ENCODE data around the gene TUBA4B.
"Not testable (repeated sequence)": the region's sequence is repeated elsewhere in the genome, so short reads cannot be mapped to it uniquely, and the experiment has no call there.

The TUBA4B gene

DNA sequence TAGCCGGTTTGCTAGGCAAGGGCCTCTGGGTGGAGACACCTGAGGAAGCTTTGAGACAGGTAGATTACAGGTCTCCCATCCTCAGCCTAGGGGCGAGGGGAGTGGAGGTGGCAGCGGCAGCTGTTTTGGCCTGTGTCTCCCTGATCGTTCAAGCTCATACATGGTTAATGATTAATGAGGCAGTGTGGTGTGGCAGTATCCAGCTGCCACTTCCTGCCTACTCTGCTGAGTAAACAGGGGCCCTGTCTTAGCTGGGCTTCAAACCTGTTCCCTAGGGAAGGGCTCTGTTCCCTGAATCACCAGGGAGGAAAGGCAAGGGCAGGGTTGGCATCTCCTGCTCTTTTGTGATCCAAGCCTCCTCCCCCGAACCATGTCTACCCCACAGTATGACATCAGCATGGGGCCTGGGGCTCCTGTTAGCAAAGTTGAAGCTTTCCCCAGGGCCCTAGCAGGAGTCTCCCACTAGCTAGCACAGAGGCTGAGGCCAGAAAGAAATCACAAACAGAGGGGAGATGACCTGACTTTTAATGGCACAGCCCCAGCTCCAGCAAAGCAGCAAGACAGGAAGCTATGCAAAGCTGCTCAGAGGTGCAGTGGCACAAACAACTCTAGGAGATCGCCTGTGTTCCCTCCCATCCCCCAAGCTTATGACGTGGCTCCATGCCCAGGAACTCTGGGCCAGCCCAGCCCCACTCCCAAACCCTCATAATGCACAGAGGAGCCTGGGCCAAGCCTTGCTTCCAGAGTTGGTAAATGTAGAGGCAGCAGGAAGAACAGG is 3.7 kb upstream of the TUBA4B start:
- DNase-seq = no peak

DNA sequence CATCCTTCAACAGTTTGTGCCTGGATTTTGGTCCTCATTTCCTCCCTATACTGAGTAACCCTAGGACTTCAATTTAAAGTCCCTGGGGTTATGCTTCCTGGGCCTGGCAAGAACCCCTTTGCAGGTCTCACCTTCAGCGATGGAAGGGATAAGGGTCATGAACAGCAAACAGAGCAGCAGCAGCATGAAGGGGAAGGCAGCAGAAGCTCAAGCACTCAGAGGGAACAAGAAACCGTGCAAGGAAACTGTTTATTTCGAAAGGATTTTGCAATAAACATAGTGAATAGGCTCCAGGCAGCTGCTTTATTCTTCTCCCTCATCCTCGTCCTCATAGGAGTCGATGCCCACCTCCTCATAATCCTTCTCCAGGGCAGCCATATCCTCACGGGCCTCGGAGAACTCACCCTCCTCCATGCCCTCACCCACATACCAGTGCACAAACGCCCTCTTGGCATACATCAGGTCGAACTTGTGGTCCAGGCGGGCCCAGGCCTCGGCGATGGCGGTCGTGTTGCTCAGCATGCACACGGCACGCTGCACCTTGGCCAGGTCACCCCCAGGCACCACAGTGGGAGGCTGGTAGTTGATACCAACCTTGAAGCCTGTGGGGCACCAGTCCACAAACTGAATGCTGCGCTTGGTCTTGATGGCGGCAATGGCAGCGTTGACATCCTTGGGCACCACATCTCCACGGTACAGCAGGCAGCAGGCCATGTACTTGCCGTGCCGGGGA is 2.8 kb upstream of the TUBA4B start:
- no peak for DNase-seq

GRCh38 chr2:219251656-219252055 is 1.4 kb upstream of the TUBA4B start:
- no peak for DNase-seq

DNA sequence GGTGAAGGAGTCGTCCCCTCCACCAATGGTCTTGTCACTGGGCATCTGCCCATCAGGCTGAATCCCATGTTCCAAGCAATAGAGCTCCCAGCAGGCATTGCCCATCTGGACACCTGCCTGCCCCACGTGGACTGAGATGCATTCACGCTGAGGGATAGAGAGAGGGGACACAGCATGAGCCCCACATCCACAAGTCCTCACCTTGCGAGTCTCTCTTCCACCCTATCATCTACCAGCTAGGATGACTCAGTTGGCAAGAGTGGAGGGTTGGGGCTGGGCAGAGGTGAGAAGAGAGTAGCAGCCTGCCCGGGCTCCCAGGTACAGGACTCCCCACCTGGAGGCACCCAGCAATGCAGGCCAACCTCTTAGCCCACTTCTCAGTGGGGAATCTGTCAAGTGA is 959 bp upstream of the TUBA4B start:
- no peak for DNase-seq

DNA sequence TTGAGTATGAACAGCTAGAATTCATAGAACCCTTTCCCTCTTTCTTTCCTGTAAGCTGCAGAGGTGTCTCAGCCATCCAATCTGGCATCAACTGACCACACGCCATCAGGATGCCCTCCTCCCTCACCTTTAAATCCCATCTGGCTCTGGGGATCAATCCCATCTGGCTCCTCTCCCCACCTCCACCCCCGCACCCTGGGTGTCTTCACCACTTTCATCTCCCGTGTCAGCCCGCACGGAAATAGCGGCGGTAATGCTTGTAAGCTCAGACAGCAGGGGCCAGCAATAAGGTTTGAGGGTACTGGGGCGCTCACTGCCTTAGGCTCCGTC is 508 bp upstream of the TUBA4B start:
- DNase-seq = no peak

GRCh38 chr2:219253753-219254589 is 928 bp downstream of the TUBA4B start, which contains the start of gene TUBA4A:
TUBA4A (minus strand) TSS chr2:219253918; CDS start chr2:219253858, 60 bp downstream.
- peak; percentile 45 for DNase-seq

- DNase-seq = no peak
These were observed 1.7 kb downstream of the TUBA4B start for GRCh38 chr2:219254590-219255201.

- DNase-seq = not testable (repeated sequence)
These were observed 5.9 kb downstream of the TUBA4B start for GRCh38 chr2:219258942-219259341.

- DNase-seq = no peak
These were observed 8.2 kb downstream of the TUBA4B start for GRCh38 chr2:219261024-219261855.

- no peak for DNase-seq
These were observed 13.2 kb downstream of the TUBA4B start for GRCh38 chr2:219266232-219266631.

DNA sequence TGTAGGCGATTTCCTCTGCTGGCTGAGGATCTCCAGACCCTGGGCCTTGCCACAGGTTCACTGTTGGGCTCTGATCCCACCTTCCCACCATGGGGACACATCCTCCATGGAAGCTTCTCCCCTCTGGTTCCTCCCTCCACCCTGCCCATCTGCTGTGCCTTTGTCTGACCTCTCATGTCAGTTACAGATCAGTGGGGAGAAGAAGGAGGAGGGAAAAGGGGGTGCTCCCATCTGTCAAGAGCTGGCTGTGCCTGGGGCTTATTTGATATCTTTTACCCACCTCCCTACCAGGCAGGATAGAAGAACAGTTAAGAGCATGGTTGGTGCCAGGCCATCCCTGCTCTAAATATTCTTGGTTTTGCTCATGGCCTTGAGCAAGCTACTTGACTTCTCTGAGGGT is 13.8 kb downstream of the TUBA4B start:
- DNase-seq = no peak

GRCh38 chr2:219268294-219268693 is 15.3 kb downstream of the TUBA4B start:
- no peak for DNase-seq

DNA sequence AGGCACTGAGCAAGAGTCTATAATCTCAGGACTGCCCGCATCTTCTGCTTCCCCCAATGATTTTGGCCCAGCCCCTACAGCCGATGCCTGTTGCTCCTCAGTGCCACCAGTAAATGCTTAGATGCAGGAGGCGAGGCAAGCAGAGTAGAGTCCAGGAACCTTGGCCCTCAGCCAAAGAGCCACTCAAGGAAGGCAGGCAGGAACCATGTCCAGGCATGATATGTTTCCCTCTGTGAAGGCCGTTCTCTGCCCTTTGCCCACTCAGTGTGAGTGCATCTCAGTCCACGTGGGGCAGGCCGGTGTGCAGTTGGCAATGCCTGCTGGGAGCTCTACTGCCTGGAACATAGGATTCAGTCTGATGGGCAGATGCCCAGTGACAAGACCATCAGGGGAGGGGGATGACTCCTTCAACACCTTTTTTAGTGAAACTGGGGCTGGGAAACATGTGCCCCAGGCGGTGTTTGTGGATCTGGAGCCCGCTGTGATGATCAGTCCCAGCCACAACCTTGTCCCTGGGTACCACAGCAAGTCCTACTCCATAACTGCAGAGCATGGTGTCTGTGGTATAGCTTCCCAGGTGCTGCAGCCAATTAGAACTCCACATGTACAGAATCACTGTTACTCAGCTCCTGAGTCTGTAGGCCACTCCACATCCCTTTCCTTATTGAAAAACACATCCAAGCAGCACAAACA is 16.5 kb downstream of the TUBA4B start:
- no peak for DNase-seq

DNA sequence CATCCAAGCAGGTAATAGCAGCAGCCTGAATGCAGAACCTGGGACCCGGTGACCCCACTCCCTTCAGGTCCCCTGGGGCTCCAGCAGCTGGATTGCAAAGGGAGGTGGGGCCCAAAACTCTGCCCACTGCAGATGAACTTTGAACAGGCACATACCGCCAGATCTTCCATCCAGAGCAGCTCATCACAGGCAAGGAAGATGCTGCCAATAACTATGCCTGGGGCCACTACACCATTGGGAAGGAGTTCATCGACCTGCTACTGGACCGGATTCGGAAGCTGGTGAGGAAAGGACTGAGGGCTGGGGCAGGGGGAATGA is 17.0 kb downstream of the TUBA4B start:
- DNase-seq = no peak

DNA sequence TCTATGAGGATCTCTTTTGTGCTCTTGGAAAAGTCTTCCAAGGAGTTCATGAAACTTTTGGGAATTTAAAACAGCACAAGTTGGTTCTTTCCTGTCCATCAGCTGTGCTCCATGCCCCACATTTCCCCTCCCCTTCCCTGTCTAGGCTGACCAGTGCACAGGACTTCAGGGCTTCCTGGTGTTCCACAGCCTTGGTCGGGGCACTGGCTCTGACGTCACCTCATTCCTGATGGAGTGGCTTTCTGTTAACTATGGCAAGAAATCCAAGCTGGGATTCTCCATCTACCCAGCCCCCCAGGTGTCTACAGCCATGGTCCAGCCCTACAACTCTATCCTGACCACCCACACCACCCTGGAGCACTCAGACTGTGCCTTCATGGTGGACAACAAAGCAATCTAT is 18.0 kb downstream of the TUBA4B start:
- no peak for DNase-seq

DNA sequence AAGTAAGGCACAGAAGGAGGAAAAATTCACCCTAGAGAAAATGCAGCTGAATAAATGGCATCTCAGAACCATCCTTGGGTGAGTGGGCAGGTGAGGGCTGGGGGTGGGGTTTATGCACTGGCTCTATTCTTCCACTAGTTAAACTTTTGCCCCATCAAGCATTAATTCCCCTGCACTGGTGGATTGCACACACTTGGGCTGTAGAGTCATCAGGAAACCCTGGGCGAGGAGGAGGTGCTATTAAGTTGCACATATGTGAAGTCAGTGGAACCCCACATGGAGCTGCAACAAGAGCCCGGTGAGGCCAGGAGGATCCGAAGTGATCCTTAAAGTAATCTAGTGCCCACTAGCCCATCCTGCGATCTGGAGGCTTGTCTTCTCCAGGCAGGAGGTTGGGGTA is 19.3 kb downstream of the TUBA4B start:
- DNase-seq = no peak

DNA sequence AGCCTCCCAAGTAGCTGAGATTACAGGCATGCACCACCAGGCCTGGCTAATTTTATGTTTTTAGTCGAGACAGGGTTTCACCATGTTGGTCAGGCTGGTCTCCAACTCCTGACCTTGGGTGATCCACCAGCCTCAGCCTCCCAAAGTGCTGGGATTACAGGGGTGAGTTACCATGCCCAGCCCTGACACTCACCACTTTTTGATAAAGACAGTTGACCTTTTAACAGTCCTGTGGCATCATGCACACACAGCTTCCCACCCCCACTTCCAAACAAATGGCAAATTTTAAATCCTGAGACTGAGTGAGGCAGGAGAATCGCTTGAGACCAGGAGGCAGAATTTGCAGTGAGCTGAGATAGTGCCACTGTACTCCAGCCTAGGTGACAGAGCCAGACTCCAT is 20.0 kb downstream of the TUBA4B start:
- DNase-seq = no peak

DNA sequence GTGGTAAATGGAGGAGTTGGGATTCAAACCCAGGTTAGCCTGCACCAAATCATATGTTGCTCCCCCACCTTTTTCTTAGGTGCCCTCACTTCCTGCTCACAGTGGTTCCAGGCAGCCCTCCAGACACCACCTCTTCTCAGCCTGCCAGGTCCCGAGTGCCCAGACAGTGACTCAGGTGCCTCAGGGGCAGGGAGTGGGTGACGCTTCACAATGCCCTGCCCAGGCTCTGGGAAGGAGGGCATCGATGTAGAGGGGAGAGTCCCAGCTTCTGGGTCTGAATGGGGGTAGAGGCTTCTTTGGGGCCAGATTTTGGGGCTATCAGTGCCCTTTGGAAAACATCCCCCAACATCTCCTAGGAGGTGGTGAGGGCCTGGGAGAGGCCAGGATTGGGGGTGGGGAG is 20.9 kb downstream of the TUBA4B start:
- no peak for DNase-seq

DNA sequence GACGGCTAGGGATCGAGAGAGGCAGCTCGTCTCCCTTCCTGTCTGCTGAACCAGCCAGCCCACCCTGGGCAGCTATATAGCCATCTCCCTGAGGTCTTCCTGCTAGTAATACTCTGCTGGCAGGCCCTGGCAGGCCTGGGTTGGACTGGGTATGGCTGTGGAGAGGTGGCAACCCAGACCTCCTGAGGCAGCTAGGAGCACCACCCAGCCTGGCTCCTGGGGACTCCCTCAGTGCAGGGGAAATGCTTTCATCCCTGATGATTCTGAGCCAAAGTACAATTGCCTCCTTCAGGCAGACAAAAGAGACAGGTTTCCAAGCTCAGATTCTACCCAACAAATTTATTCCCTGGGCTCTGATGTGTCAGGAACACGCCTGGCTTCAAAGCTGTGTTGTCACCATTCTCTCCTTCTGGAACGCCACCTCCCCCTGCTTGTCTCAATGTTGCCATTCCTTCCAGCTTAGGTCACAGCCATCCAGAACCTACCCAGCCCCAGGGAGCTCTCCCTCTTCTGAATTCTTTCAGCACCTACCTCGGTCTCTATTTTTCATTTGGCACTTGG is 21.4 kb downstream of the TUBA4B start:
- no peak for DNase-seq

GRCh38 chr2:219277703-219278654 is 24.9 kb downstream of the TUBA4B start:
- DNase-seq = peak; percentile 71
